HCT116 (cell line): ENCODE data around the gene EVL.

Experiments
- MAX ChIP-seq: IDR thresholded peaks from 2 replicates; pipeline ENCODE4 v1.6.1; 2012
- YY1 ChIP-seq: IDR thresholded peaks from 2 replicates; pipeline ENCODE4 v1.6.1; 2011; ENCODE audit warnings: low read length, low read depth, moderate library complexity, mild to moderate bottlenecking; ENCODE audit not compliant: insufficient replicate concordance; ENCODE audit errors: extremely low read depth
- ZNF274 ChIP-seq: fragments of 200-500 bp; sonication (Bioruptor generic); IDR thresholded peaks from 2 replicates; pipeline ENCODE4 v1.6.1; 2014; ENCODE audit warnings: mild to moderate bottlenecking, low read depth, low read length, inconsistent platforms
- TF ChIP-seq, protein P1 (sequence below), 3 experiments: fragments of 200-600 bp in 1 of 3; sonication (generic) in 1 of 3; IDR thresholded peaks in 2 of 3; conservative IDR thresholded peaks in 1 of 3; 2 replicates each; pipeline ENCODE4 v1.5.1; 2012 to 2017; ENCODE audit warnings: low read depth in 2 of 3, low read length in 2 of 3, antibody characterized with exemption in 1 of 3, borderline replicate concordance in 1 of 3, control low read depth in 1 of 3, mild to moderate bottlenecking in 1 of 3, mixed read lengths in 1 of 3, mixed run types in 1 of 3, moderate library complexity in 1 of 3; ENCODE audit not compliant: insufficient read depth in 1 of 3

- TF ChIP-seq, protein P1, sequence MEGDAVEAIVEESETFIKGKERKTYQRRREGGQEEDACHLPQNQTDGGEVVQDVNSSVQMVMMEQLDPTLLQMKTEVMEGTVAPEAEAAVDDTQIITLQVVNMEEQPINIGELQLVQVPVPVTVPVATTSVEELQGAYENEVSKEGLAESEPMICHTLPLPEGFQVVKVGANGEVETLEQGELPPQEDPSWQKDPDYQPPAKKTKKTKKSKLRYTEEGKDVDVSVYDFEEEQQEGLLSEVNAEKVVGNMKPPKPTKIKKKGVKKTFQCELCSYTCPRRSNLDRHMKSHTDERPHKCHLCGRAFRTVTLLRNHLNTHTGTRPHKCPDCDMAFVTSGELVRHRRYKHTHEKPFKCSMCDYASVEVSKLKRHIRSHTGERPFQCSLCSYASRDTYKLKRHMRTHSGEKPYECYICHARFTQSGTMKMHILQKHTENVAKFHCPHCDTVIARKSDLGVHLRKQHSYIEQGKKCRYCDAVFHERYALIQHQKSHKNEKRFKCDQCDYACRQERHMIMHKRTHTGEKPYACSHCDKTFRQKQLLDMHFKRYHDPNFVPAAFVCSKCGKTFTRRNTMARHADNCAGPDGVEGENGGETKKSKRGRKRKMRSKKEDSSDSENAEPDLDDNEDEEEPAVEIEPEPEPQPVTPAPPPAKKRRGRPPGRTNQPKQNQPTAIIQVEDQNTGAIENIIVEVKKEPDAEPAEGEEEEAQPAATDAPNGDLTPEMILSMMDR (IDR thresholded peaks at IDR 0.05 in 2 of 3, conservative IDR thresholded peaks at IDR 0.05 in 1 of 3; ENCODE audit: borderline replicate concordance in 1 of 3, insufficient read depth in 1 of 3, low read depth in 2 of 3, low read length in 2 of 3), result no peak
- TF ChIP-seq MAX, result no peak
- no peak for TF ChIP-seq YY1
- TF ChIP-seq ZNF274, result no peak
Measured at GRCh38 chr14:100020629-100021028, 44.6 kb upstream of the EVL start.
